ENCODE measurements around the gene PTPRG.

- TF ChIP-seq, protein P1, sequence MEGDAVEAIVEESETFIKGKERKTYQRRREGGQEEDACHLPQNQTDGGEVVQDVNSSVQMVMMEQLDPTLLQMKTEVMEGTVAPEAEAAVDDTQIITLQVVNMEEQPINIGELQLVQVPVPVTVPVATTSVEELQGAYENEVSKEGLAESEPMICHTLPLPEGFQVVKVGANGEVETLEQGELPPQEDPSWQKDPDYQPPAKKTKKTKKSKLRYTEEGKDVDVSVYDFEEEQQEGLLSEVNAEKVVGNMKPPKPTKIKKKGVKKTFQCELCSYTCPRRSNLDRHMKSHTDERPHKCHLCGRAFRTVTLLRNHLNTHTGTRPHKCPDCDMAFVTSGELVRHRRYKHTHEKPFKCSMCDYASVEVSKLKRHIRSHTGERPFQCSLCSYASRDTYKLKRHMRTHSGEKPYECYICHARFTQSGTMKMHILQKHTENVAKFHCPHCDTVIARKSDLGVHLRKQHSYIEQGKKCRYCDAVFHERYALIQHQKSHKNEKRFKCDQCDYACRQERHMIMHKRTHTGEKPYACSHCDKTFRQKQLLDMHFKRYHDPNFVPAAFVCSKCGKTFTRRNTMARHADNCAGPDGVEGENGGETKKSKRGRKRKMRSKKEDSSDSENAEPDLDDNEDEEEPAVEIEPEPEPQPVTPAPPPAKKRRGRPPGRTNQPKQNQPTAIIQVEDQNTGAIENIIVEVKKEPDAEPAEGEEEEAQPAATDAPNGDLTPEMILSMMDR (conservative IDR thresholded peaks at IDR 0.05; ENCODE audit: low read depth, low read length), result no peak
- no peak for TF ChIP-seq EZH2 (IDR thresholded peaks at IDR 0.05; ENCODE audit: borderline replicate concordance, low read depth, low read length, poor library complexity, severe bottlenecking)
Measured at GRCh38 chr3:61719278-61719977, 158.1 kb downstream of the PTPRG start.
